Measurements from ENCODE around the gene UBE4B.
"Not testable (repeated sequence)": the region's sequence is repeated elsewhere in the genome, so short reads cannot be mapped to it uniquely, and the experiment has no call there.

DNA sequence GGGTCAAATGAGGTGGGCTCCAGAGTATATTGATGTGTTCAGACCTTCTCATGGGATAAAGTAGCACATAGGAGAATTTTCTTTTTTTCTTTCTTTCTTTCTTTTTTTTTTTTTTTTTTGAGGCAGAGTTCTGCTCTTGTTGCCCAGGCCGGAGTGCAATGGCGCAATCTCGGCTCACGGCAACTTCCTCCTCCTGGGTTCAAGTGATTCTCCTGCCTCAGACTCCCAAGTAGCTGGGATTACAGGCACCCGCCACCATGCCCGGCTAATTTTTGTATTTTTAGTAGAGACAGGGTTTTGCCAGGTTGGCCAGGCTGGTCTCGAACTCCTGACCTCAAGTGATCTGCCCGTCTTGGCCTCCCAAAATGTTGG, 74.7 kb downstream of the UBE4B start:
- TF ChIP-seq, protein P1, sequence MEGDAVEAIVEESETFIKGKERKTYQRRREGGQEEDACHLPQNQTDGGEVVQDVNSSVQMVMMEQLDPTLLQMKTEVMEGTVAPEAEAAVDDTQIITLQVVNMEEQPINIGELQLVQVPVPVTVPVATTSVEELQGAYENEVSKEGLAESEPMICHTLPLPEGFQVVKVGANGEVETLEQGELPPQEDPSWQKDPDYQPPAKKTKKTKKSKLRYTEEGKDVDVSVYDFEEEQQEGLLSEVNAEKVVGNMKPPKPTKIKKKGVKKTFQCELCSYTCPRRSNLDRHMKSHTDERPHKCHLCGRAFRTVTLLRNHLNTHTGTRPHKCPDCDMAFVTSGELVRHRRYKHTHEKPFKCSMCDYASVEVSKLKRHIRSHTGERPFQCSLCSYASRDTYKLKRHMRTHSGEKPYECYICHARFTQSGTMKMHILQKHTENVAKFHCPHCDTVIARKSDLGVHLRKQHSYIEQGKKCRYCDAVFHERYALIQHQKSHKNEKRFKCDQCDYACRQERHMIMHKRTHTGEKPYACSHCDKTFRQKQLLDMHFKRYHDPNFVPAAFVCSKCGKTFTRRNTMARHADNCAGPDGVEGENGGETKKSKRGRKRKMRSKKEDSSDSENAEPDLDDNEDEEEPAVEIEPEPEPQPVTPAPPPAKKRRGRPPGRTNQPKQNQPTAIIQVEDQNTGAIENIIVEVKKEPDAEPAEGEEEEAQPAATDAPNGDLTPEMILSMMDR (IDR thresholded peaks at IDR 0.05), result not testable (repeated sequence)
- TF ChIP-seq POLR2A (IDR thresholded peaks at IDR 0.05), result not testable (repeated sequence)
